Kidney epithelial cell (primary cell): ENCODE measurements around the gene TMC4. TPM values are rescaled to one million over a fixed set of nuclear protein-coding genes. Genes with fewer than 3 reads are reported as not detected.
A peak's percentile ranks its signal among the peaks of the same experiment; 100 is the strongest.
"Not testable (repeated sequence)": the region's sequence is repeated elsewhere in the genome, so short reads cannot be mapped to it uniquely, and the experiment has no call there.

Experiments
- DNase-seq: peaks from one replicate; pipeline ENCODE4 v3.0.0-alpha.2; 2010; ENCODE audit warnings: low read depth
- H3K27me3 ChIP-seq: 2 replicates; pipeline ENCODE4 v1.6.0; 2011; ENCODE audit warnings: low read length; ENCODE audit not compliant: control insufficient read depth, insufficient read depth
- H3K36me3 ChIP-seq: 2 replicates; pipeline ENCODE4 v1.5.1; 2011; ENCODE audit warnings: low read length; ENCODE audit not compliant: control insufficient read depth, insufficient read depth
- H3K4me3 ChIP-seq: 2 replicates; pipeline ENCODE4 v1.5.1; 2011; ENCODE audit warnings: low read depth, mild to moderate bottlenecking, control low read depth, low read length
- total RNA-seq: library from RNA; depleted of rRNA; stranded (reverse); fragments of >200 nt; gene quantifications from 2 replicates; pipeline ENCODE4 v1.2.3, GENCODE V29; 2015
- TF ChIP-seq, protein P1 (sequence below): IDR thresholded peaks from 2 replicates; pipeline ENCODE4 v1.5.1; 2011; ENCODE audit warnings: mild to moderate bottlenecking, moderate library complexity, low read length, control low read depth, inconsistent platforms; ENCODE audit not compliant: insufficient read depth, poor library complexity, severe bottlenecking

TMC4 gene
- 22.0 and 33.9 TPM in 2 replicates for total RNA-seq

GRCh38 chr19:54172471-54173358 lies at the start of gene TMC4:
TSS of gene TMC4 (minus strand) at chr19:54173160. CDS start at chr19:54173117, 43 bp downstream.
- Histone ChIP-seq H3K36me3 (no peaks in the 10 kb centered on the region), H3K4me3 (peak within 1 kb of the TSS; percentile 25), H3K27me3 (peaks cover 2% of the 10 kb centered on the region)
- DNase-seq = no peak
- TF ChIP-seq, protein P1, sequence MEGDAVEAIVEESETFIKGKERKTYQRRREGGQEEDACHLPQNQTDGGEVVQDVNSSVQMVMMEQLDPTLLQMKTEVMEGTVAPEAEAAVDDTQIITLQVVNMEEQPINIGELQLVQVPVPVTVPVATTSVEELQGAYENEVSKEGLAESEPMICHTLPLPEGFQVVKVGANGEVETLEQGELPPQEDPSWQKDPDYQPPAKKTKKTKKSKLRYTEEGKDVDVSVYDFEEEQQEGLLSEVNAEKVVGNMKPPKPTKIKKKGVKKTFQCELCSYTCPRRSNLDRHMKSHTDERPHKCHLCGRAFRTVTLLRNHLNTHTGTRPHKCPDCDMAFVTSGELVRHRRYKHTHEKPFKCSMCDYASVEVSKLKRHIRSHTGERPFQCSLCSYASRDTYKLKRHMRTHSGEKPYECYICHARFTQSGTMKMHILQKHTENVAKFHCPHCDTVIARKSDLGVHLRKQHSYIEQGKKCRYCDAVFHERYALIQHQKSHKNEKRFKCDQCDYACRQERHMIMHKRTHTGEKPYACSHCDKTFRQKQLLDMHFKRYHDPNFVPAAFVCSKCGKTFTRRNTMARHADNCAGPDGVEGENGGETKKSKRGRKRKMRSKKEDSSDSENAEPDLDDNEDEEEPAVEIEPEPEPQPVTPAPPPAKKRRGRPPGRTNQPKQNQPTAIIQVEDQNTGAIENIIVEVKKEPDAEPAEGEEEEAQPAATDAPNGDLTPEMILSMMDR = peak; percentile 1

DNA sequence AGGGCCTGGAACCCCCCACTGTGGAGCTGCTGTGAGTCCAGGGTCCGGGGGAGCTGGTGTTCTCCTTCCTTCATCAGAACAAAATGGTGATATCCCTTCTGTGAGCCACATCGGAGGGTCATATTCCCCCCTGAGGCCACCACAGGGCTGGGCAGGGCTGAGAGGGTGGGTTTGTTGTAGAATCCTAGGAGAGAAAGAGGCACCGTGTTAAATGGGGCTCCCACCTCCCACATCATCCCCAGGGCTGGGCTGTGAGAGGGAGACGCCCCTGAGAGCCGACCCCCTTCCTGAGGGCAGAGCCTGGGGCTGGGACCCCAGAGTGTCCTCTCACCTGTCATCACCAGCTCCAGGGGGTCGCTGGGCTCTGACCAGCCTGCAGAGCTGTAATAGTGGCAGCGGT lies 49.0 kb upstream of the TMC4 start:
- H3K36me3 ChIP-seq, H3K4me3 ChIP-seq, DNase-seq: not testable (repeated sequence)
- H3K27me3 ChIP-seq = peaks cover 15% of the 10 kb centered on the region

DNA sequence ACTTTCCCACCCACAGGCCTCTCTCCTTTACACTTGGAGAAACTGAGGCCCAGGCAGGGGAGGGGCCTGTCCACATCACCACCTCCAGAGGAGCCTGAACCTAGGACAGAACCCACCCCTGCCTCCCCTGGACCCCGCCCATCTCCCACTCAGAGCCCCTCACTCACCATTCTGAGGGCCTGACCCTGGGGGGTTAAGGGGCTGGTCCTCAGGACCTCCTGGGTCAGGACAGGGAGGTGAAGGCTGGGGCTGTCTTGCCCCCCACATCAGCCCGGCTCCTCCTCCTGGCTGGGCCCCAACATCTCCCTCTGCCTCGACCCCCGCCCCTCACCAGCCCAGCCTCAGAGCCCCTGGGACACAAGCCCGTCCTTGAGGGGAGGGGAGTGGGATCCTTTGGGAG lies 46.7 kb upstream of the TMC4 start:
- not testable (repeated sequence) for H3K36me3 ChIP-seq, H3K4me3 ChIP-seq, DNase-seq
- H3K27me3 ChIP-seq = peaks cover 15% of the 10 kb centered on the region

DNA sequence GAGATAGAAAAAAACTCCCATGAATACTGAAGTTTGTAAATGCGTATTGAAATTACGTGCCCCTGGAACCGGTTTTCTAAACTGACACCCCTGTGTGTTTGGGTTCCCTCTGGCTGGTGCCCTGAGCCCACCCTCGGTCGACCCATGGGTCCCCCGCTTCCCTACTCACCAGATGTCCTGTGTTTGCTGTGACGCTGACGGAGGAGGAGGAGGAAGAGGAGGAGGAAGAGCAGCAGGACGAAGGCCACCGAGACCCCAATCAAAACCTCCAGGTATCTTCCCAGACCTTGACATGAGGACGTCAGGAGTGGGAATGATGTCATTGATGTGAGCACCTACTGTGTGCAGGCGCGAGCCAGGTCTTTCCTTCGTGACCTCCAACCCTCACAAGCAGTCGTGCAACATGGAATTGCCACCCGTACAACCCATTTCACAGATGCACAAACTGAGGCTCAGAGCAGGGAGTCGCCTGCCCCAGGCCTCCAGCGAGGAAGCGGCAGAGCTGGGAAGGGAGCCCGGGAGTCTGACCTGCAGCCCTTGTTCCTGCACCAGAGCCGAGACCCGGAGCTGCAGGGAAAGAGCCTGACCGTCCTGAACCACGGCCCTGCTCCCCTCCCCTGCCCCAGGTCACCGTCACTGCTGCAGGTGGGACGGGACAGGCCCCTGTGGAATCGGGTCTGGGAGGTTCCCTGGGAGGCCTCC lies 46.2 kb upstream of the TMC4 start:
- Histone ChIP-seq H3K4me3 (no peak overlapping the region), H3K27me3 (peaks cover 14% of the 10 kb centered on the region), H3K36me3 (no peaks in the 10 kb centered on the region)
- DNase-seq = no peak
- TF ChIP-seq, protein P1 = no peak

GRCh38 chr19:54218259-54218658 lies 45.3 kb upstream of the TMC4 start:
- no peak for DNase-seq
- Histone ChIP-seq H3K4me3 (no peak overlapping the region), H3K27me3 (peaks cover 12% of the 10 kb centered on the region), H3K36me3 (no peaks in the 10 kb centered on the region)
- TF ChIP-seq, protein P1 = no peak

GRCh38 chr19:54217517-54218247 lies 44.7 kb upstream of the TMC4 start:
- H3K36me3 ChIP-seq, H3K27me3 ChIP-seq, DNase-seq, H3K4me3 ChIP-seq: not testable (repeated sequence)

DNA sequence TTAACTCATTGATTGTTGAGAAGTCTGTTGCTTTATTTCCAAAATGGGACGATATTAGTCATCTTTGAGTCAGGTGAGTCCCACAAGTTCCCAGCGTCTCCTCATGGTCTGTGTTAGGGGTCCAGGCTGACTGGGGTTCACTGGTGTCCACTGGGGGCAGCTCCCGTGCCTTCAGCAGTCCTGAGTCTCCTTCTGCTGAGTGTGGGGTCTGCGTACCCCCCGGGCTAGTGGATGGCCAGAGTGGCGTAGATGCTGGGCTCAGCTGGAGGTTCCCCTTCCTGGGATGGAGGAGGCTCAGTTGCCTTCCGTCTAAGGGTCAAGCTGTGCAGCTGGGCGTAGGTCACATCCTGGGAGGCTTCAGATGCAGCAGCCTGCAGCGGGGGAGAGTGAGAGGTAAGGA lies 43.9 kb upstream of the TMC4 start:
- H3K27me3 ChIP-seq = peaks cover 2% of the 10 kb centered on the region
- H3K4me3 ChIP-seq = no peak overlapping the region
- TF ChIP-seq, protein P1 = no peak
- DNase-seq = no peak
- H3K36me3 ChIP-seq = no peaks in the 10 kb centered on the region

DNA sequence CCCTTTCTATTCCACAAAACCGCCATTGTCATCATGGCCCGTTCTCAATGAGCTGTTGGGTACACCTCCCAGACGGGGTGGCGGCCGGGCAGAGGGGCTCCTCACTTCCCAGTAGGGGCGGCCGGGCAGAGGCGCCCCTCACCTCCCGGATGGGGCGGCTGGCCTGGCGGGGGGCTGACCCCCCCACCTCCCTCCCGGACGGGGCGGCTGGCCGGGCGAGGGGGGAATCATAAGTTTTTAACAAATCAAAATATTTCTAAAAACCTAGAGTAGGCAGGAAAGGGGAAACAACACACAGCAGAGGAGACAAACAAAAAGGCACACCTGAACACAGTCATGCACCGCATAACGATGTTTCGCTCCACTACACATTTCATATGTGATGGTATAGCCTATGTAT lies 41.8 kb upstream of the TMC4 start:
- DNase-seq, H3K4me3 ChIP-seq, H3K27me3 ChIP-seq, H3K36me3 ChIP-seq: not testable (repeated sequence)

GRCh38 chr19:54214217-54214616 lies 41.3 kb upstream of the TMC4 start:
- not testable (repeated sequence) for H3K4me3 ChIP-seq, DNase-seq, H3K36me3 ChIP-seq, H3K27me3 ChIP-seq
